Neural progenitor cell (in vitro differentiated cells): Measurements from ENCODE around the gene FHL2. TPM values are rescaled to one million over a fixed set of nuclear protein-coding genes. Genes with fewer than 3 reads are reported as not detected.

Experiments used
- DNase-seq: peaks from one replicate; pipeline ENCODE4 v3.0.0-alpha.2; 2016; ENCODE audit warnings: low spot score
- H2AFZ ChIP-seq: fragments of 200-600 bp; sonication (generic); replicated peaks from 2 replicates; pipeline ENCODE4 v1.6.1; 2016; ENCODE audit warnings: antibody characterized with exemption
- H3F3A ChIP-seq: fragments of 200-600 bp; sonication (generic); 2 replicates; pipeline ENCODE4 v1.6.1; 2016; ENCODE audit warnings: antibody characterized with exemption, low read depth
- H3K27ac ChIP-seq: fragments of 200-600 bp; sonication (generic); 2 replicates; pipeline ENCODE4 v1.5.1; 2016; ENCODE audit warnings: mild to moderate bottlenecking
- H3K27me3 ChIP-seq: fragments of 200-600 bp; sonication (generic); 2 replicates; pipeline ENCODE4 v1.6.1; 2016; ENCODE audit warnings: mild to moderate bottlenecking, moderate library complexity
- H3K36me3 ChIP-seq: fragments of 200-600 bp; sonication (generic); 2 replicates; pipeline ENCODE4 v1.5.1; 2016
- H3K4me1 ChIP-seq: fragments of 200-600 bp; sonication (generic); 2 replicates; pipeline ENCODE4 v1.6.1; 2016; ENCODE audit warnings: mixed run types
- H3K4me2 ChIP-seq: fragments of 200-600 bp; sonication (generic); 2 replicates; pipeline ENCODE4 v1.6.1; 2016
- H3K4me3 ChIP-seq: fragments of 200-600 bp; sonication (generic); 2 replicates; pipeline ENCODE4 v1.5.1; 2016
- H3K79me2 ChIP-seq: fragments of 200-600 bp; sonication (generic); 2 replicates; pipeline ENCODE4 v1.6.1; 2016; ENCODE audit warnings: low read depth
- H3K9ac ChIP-seq: fragments of 200-600 bp; sonication (generic); 2 replicates; pipeline ENCODE4 v1.6.1; 2016
- H3K9me3 ChIP-seq: fragments of 200-600 bp; sonication (generic); 2 replicates; pipeline ENCODE4 v1.5.1; 2016; ENCODE audit warnings: low read depth
- H4K20me1 ChIP-seq: fragments of 200-600 bp; sonication (generic); 2 replicates; pipeline ENCODE4 v1.6.1; 2016; ENCODE audit warnings: low read depth
- H3K27ac Mint-ChIP-seq: 3 replicates; pipeline ENCODE4 v1.8.0; 2021; ENCODE audit warnings: mixed read lengths
- H3K27me3 Mint-ChIP-seq: 2 replicates; pipeline ENCODE4 v1.8.0; 2022; ENCODE audit warnings: low read depth, mild to moderate bottlenecking, inconsistent platforms, moderate library complexity, mixed read lengths; ENCODE audit not compliant: insufficient read depth
- H3K36me3 Mint-ChIP-seq: 3 replicates; pipeline ENCODE4 v1.8.0; 2021; ENCODE audit warnings: mixed read lengths
- H3K4me1 Mint-ChIP-seq: 3 replicates; pipeline ENCODE4 v1.8.0; 2021; ENCODE audit warnings: mixed read lengths
- H3K4me3 Mint-ChIP-seq: 3 replicates; pipeline ENCODE4 v1.8.0; 2021; ENCODE audit warnings: mild to moderate bottlenecking, moderate library complexity, mixed read lengths
- H3K9me3 Mint-ChIP-seq: 3 replicates; pipeline ENCODE4 v1.8.0; 2020; ENCODE audit warnings: mixed read lengths
- EZH2 ChIP-seq: fragments of 200-600 bp; sonication (generic); IDR thresholded peaks from 2 replicates; pipeline ENCODE4 v1.6.1; 2017; ENCODE audit warnings: antibody characterized with exemption, mild to moderate bottlenecking, moderate library complexity
- EZH2phosphoT487 ChIP-seq: fragments of 200-600 bp; sonication (generic); IDR thresholded peaks from 2 replicates; pipeline ENCODE4 v1.6.1; 2017; ENCODE audit warnings: antibody characterized with exemption
- total RNA-seq: library from RNA; depleted of rRNA; stranded (reverse); fragments of >200 nt; gene quantifications from 2 replicates; pipeline ENCODE4 v1.2.3, GENCODE V29; 2015; ENCODE audit warnings: low replicate concordance
- TF ChIP-seq, protein P1 (sequence below): fragments of 200-600 bp; sonication (generic); IDR thresholded peaks from 2 replicates; pipeline ENCODE4 v1.5.1; 2017; ENCODE audit warnings: antibody characterized with exemption, mild to moderate bottlenecking

The FHL2 gene
- total RNA-seq, 1 donor from 2014 or later = 17.8 TPM

DNA sequence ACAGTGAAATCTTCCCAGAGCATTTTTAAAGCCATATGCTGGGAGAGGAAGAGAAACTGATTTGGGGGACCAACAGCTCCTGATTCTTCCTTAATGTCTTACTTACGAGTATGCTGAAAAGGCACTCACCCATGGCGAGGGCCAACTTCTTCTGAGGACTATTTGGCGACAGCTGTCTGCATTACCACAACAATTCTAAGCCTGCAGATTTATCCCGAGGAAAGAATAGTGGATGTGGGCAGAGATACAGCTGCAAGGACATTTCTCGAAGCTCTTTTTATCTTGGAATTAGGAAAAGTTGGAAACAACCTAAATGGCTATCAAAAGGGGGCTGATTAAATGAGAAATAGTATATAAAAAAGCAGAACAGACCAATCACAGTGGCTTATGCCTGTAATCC is 40.3 kb upstream of the FHL2 start:
- Mint-ChIP-seq H3K27me3 (peaks cover 5% of the 10 kb centered on the region), H3K4me3 (no peak overlapping the region), H3K36me3 (no peaks in the 10 kb centered on the region), H3K27ac (peak overlapping the region; percentile 12), H3K9me3 (no peaks in the 10 kb centered on the region), H3K4me1 (peaks cover 26% of the 10 kb centered on the region)
- H3K4me2 ChIP-seq = no peak overlapping the region
- DNase-seq = no peak
- no peak overlapping the region for H3K27ac ChIP-seq
- peaks cover 30% of the 10 kb centered on the region for H3K4me1 ChIP-seq
- H4K20me1 ChIP-seq = no peaks in the 10 kb centered on the region
- no peak overlapping the region for H2AFZ ChIP-seq
- H3K27me3 ChIP-seq = no peaks in the 10 kb centered on the region
- H3K36me3 ChIP-seq = no peaks in the 10 kb centered on the region
- no peak overlapping the region for H3K9ac ChIP-seq
- H3K9me3 ChIP-seq = no peaks in the 10 kb centered on the region
- TF ChIP-seq EZH2 = no peak
- TF ChIP-seq, protein P1, sequence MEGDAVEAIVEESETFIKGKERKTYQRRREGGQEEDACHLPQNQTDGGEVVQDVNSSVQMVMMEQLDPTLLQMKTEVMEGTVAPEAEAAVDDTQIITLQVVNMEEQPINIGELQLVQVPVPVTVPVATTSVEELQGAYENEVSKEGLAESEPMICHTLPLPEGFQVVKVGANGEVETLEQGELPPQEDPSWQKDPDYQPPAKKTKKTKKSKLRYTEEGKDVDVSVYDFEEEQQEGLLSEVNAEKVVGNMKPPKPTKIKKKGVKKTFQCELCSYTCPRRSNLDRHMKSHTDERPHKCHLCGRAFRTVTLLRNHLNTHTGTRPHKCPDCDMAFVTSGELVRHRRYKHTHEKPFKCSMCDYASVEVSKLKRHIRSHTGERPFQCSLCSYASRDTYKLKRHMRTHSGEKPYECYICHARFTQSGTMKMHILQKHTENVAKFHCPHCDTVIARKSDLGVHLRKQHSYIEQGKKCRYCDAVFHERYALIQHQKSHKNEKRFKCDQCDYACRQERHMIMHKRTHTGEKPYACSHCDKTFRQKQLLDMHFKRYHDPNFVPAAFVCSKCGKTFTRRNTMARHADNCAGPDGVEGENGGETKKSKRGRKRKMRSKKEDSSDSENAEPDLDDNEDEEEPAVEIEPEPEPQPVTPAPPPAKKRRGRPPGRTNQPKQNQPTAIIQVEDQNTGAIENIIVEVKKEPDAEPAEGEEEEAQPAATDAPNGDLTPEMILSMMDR = no peak
- no peak for TF ChIP-seq EZH2phosphoT487
- H3K79me2 ChIP-seq = no peaks in the 10 kb centered on the region
- no peaks in the 10 kb centered on the region for H3F3A ChIP-seq
- H3K4me3 ChIP-seq = no peak overlapping the region

DNA sequence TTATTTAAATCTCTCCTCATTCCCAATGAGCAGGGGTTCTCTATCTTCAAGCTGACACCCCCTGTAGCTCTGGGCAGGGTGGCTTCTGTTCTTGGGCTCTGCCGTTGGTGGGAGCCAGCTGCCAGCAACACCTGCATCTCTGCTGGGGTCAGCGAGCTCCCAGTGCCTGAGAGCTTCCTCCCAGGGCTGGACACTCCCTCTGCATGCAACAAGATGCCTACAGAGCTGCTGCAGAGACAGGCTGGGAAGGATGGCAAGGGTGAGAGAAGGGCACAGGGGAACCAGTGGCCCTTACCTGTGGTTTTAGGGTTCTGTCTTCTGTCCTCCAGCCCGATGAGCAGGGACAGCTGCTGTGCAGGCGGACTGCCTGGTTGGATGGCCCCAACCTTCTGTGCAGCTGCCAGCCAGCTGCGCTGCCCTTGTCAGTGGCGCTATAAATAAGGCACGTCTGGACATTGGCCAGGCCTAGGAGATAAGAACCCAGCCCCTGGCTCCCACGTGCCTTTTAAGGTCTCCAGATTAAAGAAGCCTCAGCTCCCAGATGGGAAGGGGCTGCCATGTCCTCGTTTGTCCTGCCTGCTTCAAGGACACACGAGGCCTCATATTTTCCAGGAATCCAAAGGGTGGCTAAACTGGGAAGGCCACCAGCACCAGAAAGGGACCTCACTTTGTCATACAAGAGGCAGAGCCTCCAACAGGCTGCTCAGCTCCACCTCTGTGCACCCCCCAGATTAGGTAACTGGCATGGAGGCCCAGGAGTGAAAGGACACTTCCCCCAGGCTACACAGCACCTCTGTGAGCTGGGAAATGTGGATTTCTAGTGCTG is 39.5 kb upstream of the FHL2 start:
- DNase-seq = peak; percentile 20
- H3K4me3 Mint-ChIP-seq = no peak overlapping the region
- no peaks in the 10 kb centered on the region for H3K9me3 ChIP-seq
- no peaks in the 10 kb centered on the region for H3K36me3 ChIP-seq
- H3K27me3 ChIP-seq = no peaks in the 10 kb centered on the region
- no peak overlapping the region for H3K9ac ChIP-seq
- no peak overlapping the region for H2AFZ ChIP-seq
- no peaks in the 10 kb centered on the region for H4K20me1 ChIP-seq
- H3K36me3 Mint-ChIP-seq = no peaks in the 10 kb centered on the region
- no peak overlapping the region for H3K27ac Mint-ChIP-seq
- no peaks in the 10 kb centered on the region for H3F3A ChIP-seq
- no peak overlapping the region for H3K4me2 ChIP-seq
- H3K27me3 Mint-ChIP-seq = peaks cover 2% of the 10 kb centered on the region
- TF ChIP-seq EZH2phosphoT487 (no peak), EZH2 (no peak)
- TF ChIP-seq, protein P1 = no peak
- no peaks in the 10 kb centered on the region for H3K79me2 ChIP-seq
- no peak overlapping the region for H3K4me3 ChIP-seq
- H3K9me3 Mint-ChIP-seq = no peaks in the 10 kb centered on the region
- H3K27ac ChIP-seq = no peak overlapping the region
- peaks cover 30% of the 10 kb centered on the region for H3K4me1 ChIP-seq
- H3K4me1 Mint-ChIP-seq = peaks cover 26% of the 10 kb centered on the region

GRCh38 chr2:105437708-105438103 is 38.9 kb upstream of the FHL2 start:
- Mint-ChIP-seq H3K36me3 (no peaks in the 10 kb centered on the region), H3K27me3 (peaks cover 2% of the 10 kb centered on the region), H3K4me3 (no peak overlapping the region), H3K4me1 (peaks cover 26% of the 10 kb centered on the region), H3K27ac (no peak overlapping the region), H3K9me3 (no peaks in the 10 kb centered on the region)
- no peaks in the 10 kb centered on the region for H3F3A ChIP-seq
- H3K4me3 ChIP-seq = no peak overlapping the region
- H2AFZ ChIP-seq = no peak overlapping the region
- H3K79me2 ChIP-seq = no peaks in the 10 kb centered on the region
- no peaks in the 10 kb centered on the region for H3K9me3 ChIP-seq
- H3K27ac ChIP-seq = no peak overlapping the region
- H3K4me1 ChIP-seq = peaks cover 30% of the 10 kb centered on the region
- no peaks in the 10 kb centered on the region for H4K20me1 ChIP-seq
- H3K9ac ChIP-seq = no peak overlapping the region
- H3K4me2 ChIP-seq = no peak overlapping the region
- no peaks in the 10 kb centered on the region for H3K27me3 ChIP-seq
- DNase-seq = no peak
- no peaks in the 10 kb centered on the region for H3K36me3 ChIP-seq
- TF ChIP-seq, protein P1 = no peak
- no peak for TF ChIP-seq EZH2phosphoT487
- TF ChIP-seq EZH2 = no peak
